Activated CD8-positive, alpha-beta memory T cell treated with anti-CD3 and anti-CD28 coated beads, Interleukin-2, amount 10 ng/mL, durations not matched to agents 7 days and 5 days (primary cell): Measurements from ENCODE around the gene FCHO1. TPM values are rescaled to one million over a fixed set of nuclear protein-coding genes. Genes with fewer than 3 reads are reported as not detected.

Experiments
- ATAC-seq: fragments of 150-1000 bp; cut with Tn5 transposase; one replicate; pipeline ENCODE4 v1.10.0; 2021; ENCODE audit warnings: moderate library complexity
- CTCF ChIA-PET: fragments of 350-600 bp; sonication (Branson Sonifier 250); formaldehyde crosslinking; loops from one replicate; lab custom pipeline; 2021; ENCODE audit warnings: antibody characterized with exemption; lab: Charles Lee
- DNase-seq: peaks from one replicate; pipeline ENCODE4 v3.0.0-alpha.2; 2020
- H3K27ac Mint-ChIP-seq: one replicate; pipeline ENCODE4 v1.8.0; 2021; ENCODE audit warnings: mild to moderate bottlenecking, mixed read lengths
- H3K27me3 Mint-ChIP-seq: one replicate; pipeline ENCODE4 v1.8.0; 2021; ENCODE audit warnings: mixed read lengths
- H3K36me3 Mint-ChIP-seq: one replicate; pipeline ENCODE4 v1.8.0; 2021; ENCODE audit warnings: mild to moderate bottlenecking, mixed read lengths
- H3K4me1 Mint-ChIP-seq: one replicate; pipeline ENCODE4 v1.8.0; 2021; ENCODE audit warnings: mixed read lengths
- H3K4me3 Mint-ChIP-seq: one replicate; pipeline ENCODE4 v1.8.0; 2021; ENCODE audit warnings: mild to moderate bottlenecking, moderate library complexity, mixed read lengths
- H3K9me3 Mint-ChIP-seq: one replicate; pipeline ENCODE4 v1.8.0; 2022; ENCODE audit warnings: low read depth, mixed read lengths
- total RNA-seq, 2 experiments: library from RNA; stranded (reverse); gene quantifications; one replicate each; pipeline ENCODE4 v1.2.3, GENCODE V29; 2021

The FCHO1 gene
- total RNA-seq, 2 experiments from 2014 or later: 58.4 to 70.6 TPM

DNA sequence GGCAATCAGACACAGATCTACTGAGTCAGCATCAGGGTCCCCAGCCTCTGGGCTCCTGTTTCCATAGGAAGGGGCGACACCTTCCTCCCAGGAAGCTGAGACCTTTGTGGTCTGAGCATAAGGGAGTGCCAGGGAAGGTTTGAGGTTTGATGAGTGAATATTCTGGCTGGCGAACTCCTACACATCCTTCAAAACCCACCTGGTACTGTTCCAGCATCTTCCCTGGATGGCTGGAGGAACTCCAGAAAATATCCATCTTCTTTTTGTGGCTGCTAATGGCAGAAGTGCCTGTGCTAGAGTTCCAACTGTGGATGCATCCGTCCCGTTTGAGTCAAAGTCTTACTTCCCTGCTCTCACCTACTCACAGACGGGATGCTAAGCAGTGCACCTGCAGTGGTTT lies 60.8 kb downstream of the FCHO1 start:
- no peak overlapping the region for H3K27ac Mint-ChIP-seq
- H3K27me3 Mint-ChIP-seq: peaks cover 10% of the 10 kb centered on the region
- no peaks in the 10 kb centered on the region for H3K9me3 Mint-ChIP-seq
- no peak overlapping the region for H3K4me3 Mint-ChIP-seq
- CTCF ChIA-PET: no interaction called here
- no peaks in the 10 kb centered on the region for H3K36me3 Mint-ChIP-seq
- ATAC-seq: no peak
- no peak for DNase-seq
- peaks cover 9% of the 10 kb centered on the region for H3K4me1 Mint-ChIP-seq

DNA sequence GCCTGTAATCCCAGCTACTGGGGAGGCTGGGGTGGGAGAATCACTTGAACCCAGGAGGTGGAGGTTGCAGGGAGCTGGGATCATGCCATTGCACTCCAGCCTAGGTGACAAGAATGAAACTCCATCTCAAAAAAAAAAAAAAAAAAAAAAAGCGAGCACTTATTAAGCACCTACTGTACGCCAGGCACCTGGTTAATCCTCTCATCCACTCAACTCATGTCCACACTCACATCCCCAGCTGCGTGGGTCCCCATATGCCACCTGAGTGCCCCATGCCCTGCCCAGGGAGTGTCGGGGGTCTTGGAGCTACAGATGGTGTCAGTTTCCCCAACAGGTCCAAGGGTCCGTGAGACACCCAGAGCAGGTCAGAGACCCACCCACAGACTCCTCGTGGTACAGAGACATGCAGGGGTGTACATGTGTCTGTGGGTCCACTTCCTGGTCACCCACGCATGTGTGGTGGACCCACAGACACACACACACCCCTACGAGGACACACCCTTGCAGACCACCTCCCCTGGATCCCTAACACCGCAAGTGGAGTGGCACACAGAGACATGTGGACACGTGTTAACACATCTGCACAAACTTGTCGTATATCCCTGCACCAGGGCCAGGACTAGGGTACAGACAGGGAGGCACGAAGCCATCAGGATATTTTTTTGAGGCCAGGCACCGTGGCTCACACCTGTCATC lies 66.5 kb downstream of the FCHO1 start:
- no peaks in the 10 kb centered on the region for H3K4me1 Mint-ChIP-seq
- no peaks in the 10 kb centered on the region for H3K36me3 Mint-ChIP-seq
- H3K27me3 Mint-ChIP-seq: no peaks in the 10 kb centered on the region
- DNase-seq (no peak), ATAC-seq (no peak)
- CTCF ChIA-PET: interaction anchor here (1.1 to 1.4 kb wide), 2 partner anchors 26 to 38 kb away, joined by 3 read pairs; no protein-coding TSS in a partner anchor
- H3K27ac Mint-ChIP-seq: no peak overlapping the region
- H3K4me3 Mint-ChIP-seq: no peak overlapping the region
- H3K9me3 Mint-ChIP-seq: no peaks in the 10 kb centered on the region

DNA sequence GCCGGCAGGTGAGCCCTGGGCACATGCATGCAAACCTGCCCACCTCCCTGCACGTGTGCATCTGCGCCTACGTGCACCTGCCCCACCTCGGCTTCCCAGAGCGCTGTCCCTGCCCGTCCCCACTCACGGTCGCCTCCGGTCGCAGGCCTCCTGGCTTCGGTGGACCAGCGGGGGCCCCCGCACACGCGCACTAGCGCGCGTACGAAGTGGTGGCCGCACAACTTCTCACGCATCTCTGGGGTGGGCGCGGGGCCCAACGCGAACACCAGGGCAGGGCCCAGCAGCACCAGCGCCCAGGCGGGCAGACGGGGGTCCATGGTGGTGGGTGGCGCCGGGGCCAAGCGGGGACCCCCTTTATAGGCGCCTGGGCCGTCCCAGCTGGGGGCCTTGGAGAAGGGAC lies 69.9 kb downstream of the FCHO1 start, which contains the start of gene INSL3:
TSS of gene INSL3 (minus strand) at position 330 of the 400 bp plus-strand sequence. CDS start at position 317, 13 bp downstream.
- H3K27me3 Mint-ChIP-seq: no peaks in the 10 kb centered on the region
- H3K36me3 Mint-ChIP-seq: peaks cover 7% of the 10 kb centered on the region
- no peaks in the 10 kb centered on the region for H3K9me3 Mint-ChIP-seq
- H3K4me3 Mint-ChIP-seq: no peak within 1 kb of the TSS
- ATAC-seq (no peak), DNase-seq (no peak)
- H3K27ac Mint-ChIP-seq: no peak within 1 kb of the TSS
- H3K4me1 Mint-ChIP-seq: no peaks in the 10 kb centered on the region
- CTCF ChIA-PET: interaction anchor here (1.2 to 1.4 kb wide), 2 partner anchors 13 to 28 kb away, joined by 3 read pairs; no protein-coding TSS in a partner anchor

DNA sequence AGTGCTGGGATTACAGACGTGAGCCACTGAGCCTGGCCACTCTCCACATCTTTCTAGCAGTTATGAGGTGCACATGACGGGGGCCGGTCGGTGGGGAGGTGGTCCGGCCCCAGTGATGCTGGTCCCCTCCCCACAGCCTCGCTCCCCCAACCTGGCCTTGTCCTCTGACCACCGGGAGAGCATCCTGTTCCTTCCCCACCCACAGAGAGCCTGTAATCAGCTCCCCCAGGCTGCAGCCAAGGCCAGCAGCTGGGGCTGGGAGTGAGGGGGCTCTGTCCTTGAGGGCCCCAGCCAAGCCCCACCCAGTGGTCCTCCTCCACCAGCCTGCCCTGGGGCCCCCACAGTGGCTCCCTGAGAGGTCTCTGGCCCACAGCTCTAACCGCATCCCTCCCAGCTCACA lies 73.1 kb downstream of the FCHO1 start:
- Mint-ChIP-seq H3K9me3 (no peaks in the 10 kb centered on the region), H3K36me3 (peaks cover 25% of the 10 kb centered on the region), H3K27ac (no peak overlapping the region), H3K4me3 (no peak overlapping the region), H3K4me1 (no peaks in the 10 kb centered on the region), H3K27me3 (no peaks in the 10 kb centered on the region)
- ATAC-seq (no peak), DNase-seq (no peak)
- CTCF ChIA-PET: interaction anchor here (1.0 to 1.1 kb wide), 2 partner anchors 11 to 433 kb away, joined by 3 read pairs; no protein-coding TSS in a partner anchor

DNA sequence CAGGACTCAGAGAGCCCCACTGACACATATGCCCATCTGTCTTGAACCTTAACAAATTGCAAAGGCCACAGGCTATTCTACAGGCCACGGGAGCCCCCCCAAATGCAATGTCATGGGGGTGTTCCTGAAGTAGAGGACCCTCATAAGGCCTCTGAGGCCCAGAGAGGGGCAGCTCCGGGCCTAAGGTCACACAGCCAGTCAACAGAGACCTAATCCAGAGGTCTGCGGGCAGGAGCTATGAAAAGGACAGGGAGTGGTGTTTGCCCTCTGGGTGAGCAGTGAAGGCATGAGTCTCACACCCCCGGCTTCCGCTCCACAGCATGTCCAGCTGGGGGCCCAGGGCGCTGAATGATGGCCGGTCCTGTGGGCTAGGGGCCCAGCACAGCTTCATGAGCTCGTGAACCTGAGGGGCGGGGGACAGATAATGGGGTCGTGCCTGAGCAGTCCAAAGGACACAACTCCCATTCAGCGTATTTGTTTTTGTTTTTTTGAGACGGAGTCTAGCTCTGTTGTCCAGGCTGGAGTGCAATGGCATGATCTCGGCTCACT lies 75.3 kb downstream of the FCHO1 start:
- ATAC-seq: no peak

DNA sequence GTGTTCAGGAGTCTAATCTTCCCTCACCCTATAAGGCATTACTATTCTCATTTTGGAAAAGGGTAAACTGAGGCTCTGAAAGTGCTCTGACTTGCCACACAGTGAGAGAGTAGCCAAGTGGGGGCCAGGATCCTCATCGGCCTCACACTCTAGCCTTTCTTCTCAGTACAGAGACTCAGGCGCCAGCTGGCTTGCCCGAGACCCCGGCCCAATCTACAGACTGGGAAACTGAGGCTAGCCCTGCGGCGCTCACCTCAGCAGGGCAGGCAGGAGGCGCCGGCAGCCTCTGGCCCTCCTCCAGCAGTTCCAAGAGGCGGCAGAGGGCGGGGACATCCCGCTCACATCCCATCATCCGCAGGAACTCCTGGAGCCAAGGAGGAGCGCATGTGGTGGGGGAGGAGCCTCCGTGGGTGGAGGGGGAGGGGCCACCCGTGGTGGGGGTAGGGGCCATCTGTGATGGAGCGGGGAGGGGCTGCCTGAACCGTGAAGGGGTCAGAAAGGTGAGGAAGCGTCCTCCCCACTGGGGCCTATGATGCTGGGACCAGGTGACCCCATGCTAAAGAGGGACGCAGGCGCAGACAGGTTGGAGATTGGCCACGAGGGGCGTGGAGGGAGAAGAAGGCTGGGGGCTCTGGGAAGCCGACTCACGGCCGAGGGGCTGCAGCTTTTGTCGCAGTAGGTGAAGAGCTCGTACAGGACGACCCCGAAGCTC lies 78.7 kb downstream of the FCHO1 start:
- peaks cover 64% of the 10 kb centered on the region for H3K36me3 Mint-ChIP-seq
- DNase-seq: no peak
- no peak for ATAC-seq
- peaks cover 6% of the 10 kb centered on the region for H3K4me1 Mint-ChIP-seq
- peaks cover 3% of the 10 kb centered on the region for H3K9me3 Mint-ChIP-seq
- H3K27me3 Mint-ChIP-seq: no peaks in the 10 kb centered on the region
- no peak overlapping the region for H3K4me3 Mint-ChIP-seq
- CTCF ChIA-PET: interaction anchor here (0.7 to 1.5 kb wide), 2 partner anchors 29 to 103 kb away, joined by 3 to 4 read pairs; partner anchors contain the start of gene RPL18A
- H3K27ac Mint-ChIP-seq: no peak overlapping the region

More for the DNA sequence above, 75.3 kb downstream of the FCHO1 start:
- H3K27me3 Mint-ChIP-seq: no peaks in the 10 kb centered on the region
- DNase-seq: no peak
- CTCF ChIA-PET: interaction anchor here (0.6 to 1.1 kb wide), 2 partner anchors 29 to 114 kb away, joined by 3 to 4 read pairs; no protein-coding TSS in a partner anchor
- H3K36me3 Mint-ChIP-seq: peaks cover 39% of the 10 kb centered on the region
- H3K27ac Mint-ChIP-seq: no peak overlapping the region
- no peak overlapping the region for H3K4me3 Mint-ChIP-seq
- no peaks in the 10 kb centered on the region for H3K9me3 Mint-ChIP-seq
- no peaks in the 10 kb centered on the region for H3K4me1 Mint-ChIP-seq

DNA sequence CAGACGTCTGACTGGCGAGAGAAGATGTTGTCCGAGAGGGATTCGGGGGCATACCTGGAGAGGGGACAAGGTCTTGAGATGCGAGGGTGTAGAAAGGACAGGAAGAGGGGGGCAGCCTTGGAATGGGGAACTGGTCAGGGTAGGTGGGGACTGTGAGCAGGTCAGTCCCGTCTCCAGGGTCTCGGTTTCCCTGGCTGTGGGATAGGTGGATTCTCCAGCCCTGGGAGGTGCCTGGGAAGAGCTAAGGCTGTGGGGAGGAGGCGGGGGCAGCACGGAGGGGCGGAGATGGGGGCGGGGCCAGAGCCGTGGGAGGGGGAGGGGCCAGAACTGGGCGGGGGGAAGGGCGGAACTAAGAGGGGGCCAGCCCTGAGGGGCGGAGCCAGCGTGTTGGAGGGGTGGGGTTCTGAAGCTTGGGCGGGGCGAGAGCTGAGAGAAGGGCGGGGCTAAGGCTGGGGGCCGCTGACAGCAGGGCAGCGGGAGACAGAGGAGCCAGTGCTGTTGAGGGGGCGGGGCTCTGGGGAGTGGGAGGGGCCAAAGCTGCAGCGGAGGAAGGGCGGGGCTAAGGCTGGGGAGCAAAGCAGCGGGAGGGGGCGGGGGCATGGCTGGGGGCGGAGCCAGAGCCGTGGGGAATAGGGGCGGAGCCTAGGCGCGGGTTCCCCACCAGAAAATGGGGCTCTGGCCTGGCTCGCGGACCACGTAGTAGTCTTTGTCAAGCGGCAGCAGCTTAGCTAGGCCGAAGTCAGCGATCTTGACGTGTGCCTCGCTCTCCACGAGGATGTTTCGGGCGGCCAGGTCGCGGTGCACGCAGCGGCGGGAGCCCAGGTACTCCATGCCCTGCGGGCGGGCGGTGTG lies 79.5 kb downstream of the FCHO1 start:
- peak; percentile 65 for DNase-seq
- no peak overlapping the region for H3K27ac Mint-ChIP-seq
- no peaks in the 10 kb centered on the region for H3K27me3 Mint-ChIP-seq
- peak; percentile 76 for ATAC-seq
- H3K36me3 Mint-ChIP-seq: peaks cover 69% of the 10 kb centered on the region
- peaks cover 3% of the 10 kb centered on the region for H3K9me3 Mint-ChIP-seq
- CTCF ChIA-PET: interaction anchor here (1.5 kb wide), 1 partner anchor 104 kb away, joined by 3 read pairs; no protein-coding TSS in a partner anchor
- H3K4me3 Mint-ChIP-seq: no peak overlapping the region
- H3K4me1 Mint-ChIP-seq: peaks cover 14% of the 10 kb centered on the region

DNA sequence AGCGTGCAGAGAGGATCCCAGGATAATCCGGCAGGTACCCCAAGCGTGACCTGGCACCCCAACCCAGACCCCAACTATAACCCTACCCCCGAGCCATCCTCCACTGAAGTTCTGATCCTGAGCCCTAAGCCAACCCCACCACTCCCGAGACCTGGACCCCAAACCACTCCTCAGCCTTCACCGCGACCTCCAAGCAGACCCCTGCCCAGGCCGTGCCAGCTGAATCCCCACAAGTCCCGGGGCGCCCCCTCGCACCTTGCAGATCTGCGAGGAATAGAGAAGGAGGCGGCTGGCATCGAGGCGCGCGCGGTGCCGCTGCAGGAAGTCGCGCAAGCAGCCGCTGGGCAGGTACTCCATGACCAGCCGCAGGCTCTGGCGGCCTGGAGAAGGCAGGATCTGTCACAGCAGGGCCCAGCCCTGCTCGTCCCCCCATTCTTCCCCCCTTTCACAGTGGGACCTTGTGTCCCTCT lies 80.2 kb downstream of the FCHO1 start:
- Mint-ChIP-seq H3K9me3 (peaks cover 3% of the 10 kb centered on the region), H3K27ac (no peak overlapping the region), H3K27me3 (no peaks in the 10 kb centered on the region), H3K36me3 (peaks cover 69% of the 10 kb centered on the region), H3K4me1 (peaks cover 16% of the 10 kb centered on the region), H3K4me3 (no peak overlapping the region)
- CTCF ChIA-PET: interaction anchor here (1.4 to 1.5 kb wide), 2 partner anchors 24 to 128 kb away, joined by 3 to 4 read pairs; no protein-coding TSS in a partner anchor
- ATAC-seq (no peak), DNase-seq (no peak)

DNA sequence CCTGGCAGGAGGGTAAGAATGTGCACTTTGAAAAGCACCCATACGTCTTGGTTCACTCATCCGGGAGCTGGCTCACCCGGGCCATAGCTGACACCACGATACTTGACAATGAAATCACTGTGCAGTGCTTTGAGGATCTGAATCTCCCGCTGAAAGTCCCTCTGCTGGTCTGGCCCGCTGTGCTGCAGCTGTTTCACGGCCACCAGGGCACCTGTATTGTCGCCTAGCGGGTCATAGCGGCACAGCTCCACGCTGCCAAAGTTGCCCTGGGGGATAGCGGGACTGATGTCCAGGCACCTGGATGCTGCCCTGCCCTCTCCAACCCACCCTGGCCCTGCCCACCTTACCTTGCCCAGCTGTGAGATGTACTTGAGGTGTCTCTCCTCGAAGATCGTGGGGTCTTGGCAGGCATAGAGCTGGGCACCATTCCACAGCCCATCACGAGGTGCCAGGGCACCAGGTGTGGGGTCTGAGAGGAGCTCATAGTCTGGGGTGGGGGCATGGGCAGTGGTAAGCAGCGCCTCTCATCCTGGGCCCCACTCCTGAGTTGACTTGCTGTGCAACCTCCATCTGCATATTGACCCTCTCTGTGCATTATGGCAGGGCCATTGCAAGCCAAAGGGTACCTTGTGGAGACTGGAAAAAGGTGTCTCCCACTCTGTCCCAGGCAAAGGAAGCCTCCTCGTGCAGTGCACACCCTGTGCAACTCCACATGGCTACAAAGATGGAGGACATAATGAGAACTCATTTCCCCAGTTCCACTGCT lies 81.3 kb downstream of the FCHO1 start:
- ATAC-seq (no peak), DNase-seq (no peak)
- peaks cover 71% of the 10 kb centered on the region for H3K36me3 Mint-ChIP-seq
- H3K9me3 Mint-ChIP-seq: peaks cover 3% of the 10 kb centered on the region
- no peak overlapping the region for H3K4me3 Mint-ChIP-seq
- H3K4me1 Mint-ChIP-seq: peaks cover 16% of the 10 kb centered on the region
- CTCF ChIA-PET: interaction anchor here (1.0 to 1.5 kb wide), 3 partner anchors 13 to 129 kb away, joined by 3 to 5 read pairs (median 4); no protein-coding TSS in a partner anchor
- H3K27me3 Mint-ChIP-seq: no peaks in the 10 kb centered on the region
- H3K27ac Mint-ChIP-seq: no peak overlapping the region

DNA sequence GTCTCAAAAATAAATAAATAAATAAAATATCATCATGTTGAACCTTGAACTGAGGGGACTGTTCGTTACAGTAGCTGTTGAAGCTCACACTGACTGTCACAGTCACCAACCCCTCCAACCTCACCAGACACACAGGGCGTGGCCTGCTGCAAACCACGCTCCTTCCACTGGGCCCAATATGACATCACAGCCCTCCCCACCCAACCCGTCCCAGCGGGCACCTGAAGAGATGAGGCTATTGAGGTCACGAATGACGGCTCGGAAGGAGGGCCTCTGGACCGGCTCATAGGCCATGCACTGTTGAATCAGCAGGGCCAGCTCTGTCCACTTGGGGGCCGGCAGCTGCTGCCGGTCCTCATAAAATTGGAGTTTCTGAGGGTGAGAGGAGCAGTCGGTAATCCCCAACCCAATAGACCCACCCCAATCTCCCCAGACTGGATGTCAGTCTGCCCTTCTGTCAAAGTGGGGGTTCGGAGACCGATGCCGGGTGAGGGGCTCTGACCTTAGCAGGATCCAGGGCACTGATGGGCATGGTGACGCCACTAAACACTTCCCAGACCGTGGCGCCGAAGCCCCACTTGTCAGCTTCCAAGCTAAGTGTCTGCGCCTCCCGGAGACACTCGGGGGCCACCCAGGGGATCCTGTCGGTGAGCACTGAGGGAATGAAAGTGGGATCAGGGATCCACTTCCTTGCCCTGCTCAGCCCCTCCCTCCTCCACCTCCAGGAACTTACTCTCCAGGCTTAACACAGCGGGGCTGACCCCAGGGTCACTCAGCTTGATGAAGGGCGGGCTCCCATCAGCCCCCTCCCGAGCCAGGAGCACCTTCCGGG lies 83.3 kb downstream of the FCHO1 start:
- Mint-ChIP-seq H3K4me3 (no peak overlapping the region), H3K9me3 (peaks cover 3% of the 10 kb centered on the region), H3K36me3 (peaks cover 70% of the 10 kb centered on the region), H3K27ac (no peak overlapping the region), H3K4me1 (peaks cover 18% of the 10 kb centered on the region), H3K27me3 (no peaks in the 10 kb centered on the region)
- DNase-seq: peak; percentile 64
- CTCF ChIA-PET: interaction anchor here (1.2 kb wide), 1 partner anchor 13 kb away, joined by 3 read pairs; the partner anchor contains the start of gene INSL3
- peak; percentile 17 for ATAC-seq
